Neural cell (in vitro differentiated cells): ENCODE results near the gene GAS7.

Experiments used
- EP300 ChIP-seq: fragments of 450-650 bp; conservative IDR thresholded peaks from 2 replicates; pipeline ENCODE4 v1.6.1; 2014; ENCODE audit warnings: antibody characterized with exemption, mild to moderate bottlenecking, moderate library complexity; ENCODE audit not compliant: poor library complexity, severe bottlenecking
- EZH2 ChIP-seq: fragments of 200-600, 300-800 bp; shearing (Covaris generic), sonication (generic); IDR thresholded peaks from 2 replicates; pipeline ENCODE4 v1.6.1; 2014; ENCODE audit warnings: antibody characterized with exemption, low read length, borderline replicate concordance, mild to moderate bottlenecking; ENCODE audit not compliant: insufficient read depth, poor library complexity, severe bottlenecking
- MXI1 ChIP-seq: fragments of 450-650 bp; conservative IDR thresholded peaks from 2 replicates; pipeline ENCODE4 v1.6.1; 2014; ENCODE audit warnings: antibody characterized with exemption, mild to moderate bottlenecking; ENCODE audit not compliant: poor library complexity, severe bottlenecking
- POLR2AphosphoS5 ChIP-seq: IDR thresholded peaks from 2 replicates; pipeline ENCODE4 v1.6.1; 2012
- RAD21 ChIP-seq: fragments of 450-650 bp; conservative IDR thresholded peaks from 2 replicates; pipeline ENCODE4 v1.6.1; 2014; ENCODE audit warnings: antibody characterized with exemption, mild to moderate bottlenecking, moderate library complexity
- SMC3 ChIP-seq: fragments of 450-650 bp; conservative IDR thresholded peaks from 2 replicates; pipeline ENCODE4 v1.6.1; 2014; ENCODE audit warnings: antibody characterized with exemption, mild to moderate bottlenecking, moderate library complexity; ENCODE audit not compliant: poor library complexity
- TAF1 ChIP-seq: IDR thresholded peaks from 2 replicates; pipeline ENCODE4 v1.6.1; 2012; ENCODE audit warnings: low read depth
- TF ChIP-seq, protein P1 (sequence below): fragments of 450-650 bp; IDR thresholded peaks from 2 replicates; pipeline ENCODE4 v1.5.1; 2014; ENCODE audit warnings: antibody characterized with exemption, mild to moderate bottlenecking, moderate library complexity; ENCODE audit not compliant: poor library complexity, severe bottlenecking
- TF ChIP-seq, protein P2 (sequence below): IDR thresholded peaks from 2 replicates; pipeline ENCODE4 v1.6.1; 2012; ENCODE audit warnings: borderline replicate concordance

DNA sequence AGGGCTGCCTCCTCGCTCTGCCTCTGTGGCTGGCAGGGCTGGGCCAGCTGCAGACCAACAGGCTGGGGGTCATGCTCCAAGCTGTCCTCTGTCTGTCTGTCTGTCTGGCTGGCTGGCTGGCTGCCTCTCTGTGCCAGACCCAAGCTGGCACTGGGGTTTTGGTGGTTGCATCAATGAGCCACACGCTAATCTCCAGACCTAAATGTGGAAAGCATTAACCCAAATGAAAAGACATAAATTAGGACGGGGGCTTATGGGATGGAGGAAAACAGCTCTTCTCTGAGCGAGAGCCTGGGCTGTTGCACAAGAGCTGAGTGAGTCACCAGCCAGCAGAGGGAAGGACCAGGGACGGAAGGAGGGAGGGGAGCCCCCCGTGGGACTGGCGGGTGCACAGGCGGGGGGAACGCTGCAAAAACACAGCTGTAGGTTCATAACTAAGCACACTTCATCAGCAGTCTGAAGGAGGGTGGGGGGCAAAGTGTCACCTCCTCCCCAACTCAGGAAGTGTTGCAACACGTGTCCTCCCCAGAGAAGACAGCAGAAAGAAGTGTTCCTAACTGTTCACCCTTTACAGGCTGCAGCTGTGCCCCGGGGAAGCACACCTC, 83.4 kb downstream of the GAS7 start:
- TF ChIP-seq, protein P1, sequence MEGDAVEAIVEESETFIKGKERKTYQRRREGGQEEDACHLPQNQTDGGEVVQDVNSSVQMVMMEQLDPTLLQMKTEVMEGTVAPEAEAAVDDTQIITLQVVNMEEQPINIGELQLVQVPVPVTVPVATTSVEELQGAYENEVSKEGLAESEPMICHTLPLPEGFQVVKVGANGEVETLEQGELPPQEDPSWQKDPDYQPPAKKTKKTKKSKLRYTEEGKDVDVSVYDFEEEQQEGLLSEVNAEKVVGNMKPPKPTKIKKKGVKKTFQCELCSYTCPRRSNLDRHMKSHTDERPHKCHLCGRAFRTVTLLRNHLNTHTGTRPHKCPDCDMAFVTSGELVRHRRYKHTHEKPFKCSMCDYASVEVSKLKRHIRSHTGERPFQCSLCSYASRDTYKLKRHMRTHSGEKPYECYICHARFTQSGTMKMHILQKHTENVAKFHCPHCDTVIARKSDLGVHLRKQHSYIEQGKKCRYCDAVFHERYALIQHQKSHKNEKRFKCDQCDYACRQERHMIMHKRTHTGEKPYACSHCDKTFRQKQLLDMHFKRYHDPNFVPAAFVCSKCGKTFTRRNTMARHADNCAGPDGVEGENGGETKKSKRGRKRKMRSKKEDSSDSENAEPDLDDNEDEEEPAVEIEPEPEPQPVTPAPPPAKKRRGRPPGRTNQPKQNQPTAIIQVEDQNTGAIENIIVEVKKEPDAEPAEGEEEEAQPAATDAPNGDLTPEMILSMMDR: no peak
- TF ChIP-seq TAF1 (no peak), EP300 (no peak), EZH2 (no peak), POLR2AphosphoS5 (no peak), RAD21 (no peak), MXI1 (no peak), SMC3 (no peak)
- TF ChIP-seq, protein P2, sequence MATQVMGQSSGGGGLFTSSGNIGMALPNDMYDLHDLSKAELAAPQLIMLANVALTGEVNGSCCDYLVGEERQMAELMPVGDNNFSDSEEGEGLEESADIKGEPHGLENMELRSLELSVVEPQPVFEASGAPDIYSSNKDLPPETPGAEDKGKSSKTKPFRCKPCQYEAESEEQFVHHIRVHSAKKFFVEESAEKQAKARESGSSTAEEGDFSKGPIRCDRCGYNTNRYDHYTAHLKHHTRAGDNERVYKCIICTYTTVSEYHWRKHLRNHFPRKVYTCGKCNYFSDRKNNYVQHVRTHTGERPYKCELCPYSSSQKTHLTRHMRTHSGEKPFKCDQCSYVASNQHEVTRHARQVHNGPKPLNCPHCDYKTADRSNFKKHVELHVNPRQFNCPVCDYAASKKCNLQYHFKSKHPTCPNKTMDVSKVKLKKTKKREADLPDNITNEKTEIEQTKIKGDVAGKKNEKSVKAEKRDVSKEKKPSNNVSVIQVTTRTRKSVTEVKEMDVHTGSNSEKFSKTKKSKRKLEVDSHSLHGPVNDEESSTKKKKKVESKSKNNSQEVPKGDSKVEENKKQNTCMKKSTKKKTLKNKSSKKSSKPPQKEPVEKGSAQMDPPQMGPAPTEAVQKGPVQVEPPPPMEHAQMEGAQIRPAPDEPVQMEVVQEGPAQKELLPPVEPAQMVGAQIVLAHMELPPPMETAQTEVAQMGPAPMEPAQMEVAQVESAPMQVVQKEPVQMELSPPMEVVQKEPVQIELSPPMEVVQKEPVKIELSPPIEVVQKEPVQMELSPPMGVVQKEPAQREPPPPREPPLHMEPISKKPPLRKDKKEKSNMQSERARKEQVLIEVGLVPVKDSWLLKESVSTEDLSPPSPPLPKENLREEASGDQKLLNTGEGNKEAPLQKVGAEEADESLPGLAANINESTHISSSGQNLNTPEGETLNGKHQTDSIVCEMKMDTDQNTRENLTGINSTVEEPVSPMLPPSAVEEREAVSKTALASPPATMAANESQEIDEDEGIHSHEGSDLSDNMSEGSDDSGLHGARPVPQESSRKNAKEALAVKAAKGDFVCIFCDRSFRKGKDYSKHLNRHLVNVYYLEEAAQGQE: no peak
